Astrocyte (in vitro differentiated cells and primary cell): Measurements from ENCODE around the gene CDK8. TPM values are rescaled to one million over a fixed set of nuclear protein-coding genes. Genes with fewer than 3 reads are reported as not detected.

Experiments used
- DNase-seq: peaks from one replicate; pipeline ENCODE4 v3.0.0-alpha.2; 2010; ENCODE audit warnings: low read depth
- FAIRE-seq: peaks from 2 replicates; lab custom pipeline; 2011; peaks lifted over from hg19 to GRCh38; lab: Jason Lieb, UNC
- H2AFZ ChIP-seq: 2 replicates; pipeline ENCODE4 v1.6.0; 2012; ENCODE audit warnings: low read depth, low read length, inconsistent platforms
- H3K27ac ChIP-seq: 2 replicates; pipeline ENCODE4 v1.5.1; 2011; ENCODE audit warnings: low read depth, low read length, inconsistent platforms
- H3K27me3 ChIP-seq: 2 replicates; pipeline ENCODE4 v1.6.0; 2011; ENCODE audit warnings: low read length, inconsistent platforms; ENCODE audit not compliant: insufficient read depth
- H3K36me3 ChIP-seq: 2 replicates; pipeline ENCODE4 v1.5.1; 2011; ENCODE audit warnings: low read length, inconsistent platforms; ENCODE audit not compliant: insufficient read depth
- H3K4me1 ChIP-seq: 2 replicates; pipeline ENCODE4 v1.5.1; 2011; ENCODE audit warnings: low read length, inconsistent platforms; ENCODE audit not compliant: insufficient read depth
- H3K4me2 ChIP-seq: 2 replicates; pipeline ENCODE4 v1.6.0; 2012; ENCODE audit warnings: low read length, inconsistent platforms
- H3K4me3 ChIP-seq: 2 replicates; pipeline ENCODE4 v1.5.1; 2011; ENCODE audit warnings: low read depth, mild to moderate bottlenecking, low read length, inconsistent platforms; ENCODE audit not compliant: insufficient read depth
- H3K79me2 ChIP-seq: 2 replicates; pipeline ENCODE4 v1.6.0; 2012; ENCODE audit warnings: mild to moderate bottlenecking, low read length, inconsistent platforms; ENCODE audit not compliant: insufficient read depth
- H3K9ac ChIP-seq: 2 replicates; pipeline ENCODE4 v1.6.0; 2012; ENCODE audit warnings: mild to moderate bottlenecking, low read length, inconsistent platforms
- H3K9me3 ChIP-seq: 2 replicates; pipeline ENCODE4 v1.5.1; 2012; ENCODE audit warnings: low read depth, mild to moderate bottlenecking, low read length, inconsistent platforms; ENCODE audit not compliant: insufficient read depth
- H4K20me1 ChIP-seq: 2 replicates; pipeline ENCODE4 v1.6.0; 2012; ENCODE audit warnings: low read length, inconsistent platforms; ENCODE audit not compliant: insufficient read depth
- H3K27ac Mint-ChIP-seq: one replicate; pipeline ENCODE4 v1.8.0; 2021; ENCODE audit warnings: mild to moderate bottlenecking, mixed read lengths; ENCODE audit not compliant: unreplicated experiment
- H3K27me3 Mint-ChIP-seq: one replicate; pipeline ENCODE4 v1.8.0; 2021; ENCODE audit warnings: low read depth, mixed read lengths; ENCODE audit not compliant: unreplicated experiment
- H3K36me3 Mint-ChIP-seq: one replicate; pipeline ENCODE4 v1.8.0; 2021; ENCODE audit warnings: low read depth, mixed read lengths; ENCODE audit not compliant: unreplicated experiment
- H3K4me1 Mint-ChIP-seq: one replicate; pipeline ENCODE4 v1.8.0; 2021; ENCODE audit warnings: low read depth, mixed read lengths; ENCODE audit not compliant: unreplicated experiment
- H3K4me3 Mint-ChIP-seq: one replicate; pipeline ENCODE4 v1.8.0; 2021; ENCODE audit warnings: mild to moderate bottlenecking, moderate library complexity, mixed read lengths; ENCODE audit not compliant: unreplicated experiment
- H3K9me3 Mint-ChIP-seq: one replicate; pipeline ENCODE4 v1.8.0; 2021; ENCODE audit warnings: mild to moderate bottlenecking, mixed read lengths; ENCODE audit not compliant: unreplicated experiment
- CTCF ChIP-seq: IDR thresholded peaks from 2 replicates; pipeline ENCODE4 v1.5.1; 2011; ENCODE audit warnings: low read depth, mild to moderate bottlenecking, inconsistent platforms, low read length, moderate library complexity; ENCODE audit not compliant: insufficient read depth
- EZH2 ChIP-seq: IDR thresholded peaks from 2 replicates; pipeline ENCODE4 v1.6.1; 2012; ENCODE audit warnings: mild to moderate bottlenecking, low read length, inconsistent platforms; ENCODE audit not compliant: insufficient read depth
- total RNA-seq: library from RNA; stranded (reverse); gene quantifications from 2 replicates; pipeline ENCODE4 v1.2.1, GENCODE V29; 2021

The CDK8 gene
- total RNA-seq, 1 donor from 2014 or later = 32.4 TPM

GRCh38 chr13:26227166-26227971 lies 26.6 kb upstream of the CDK8 start:
- H3K27me3 ChIP-seq = peaks cover 2% of the 10 kb centered on the region
- no peaks in the 10 kb centered on the region for H3K36me3 ChIP-seq
- no peak for FAIRE-seq
- no peak overlapping the region for H3K9ac ChIP-seq
- peaks cover 8% of the 10 kb centered on the region for H3K4me1 Mint-ChIP-seq
- no peaks in the 10 kb centered on the region for H3K79me2 ChIP-seq
- peaks cover 5% of the 10 kb centered on the region for H3K27me3 Mint-ChIP-seq
- no peak overlapping the region for H2AFZ ChIP-seq
- H3K27ac ChIP-seq = no peak overlapping the region
- H3K4me3 Mint-ChIP-seq = no peak overlapping the region
- no peaks in the 10 kb centered on the region for H3K9me3 Mint-ChIP-seq
- no peaks in the 10 kb centered on the region for H3K9me3 ChIP-seq
- H3K4me2 ChIP-seq = no peak overlapping the region
- DNase-seq = no peak
- no peak for TF ChIP-seq CTCF
- no peak for TF ChIP-seq EZH2
- no peak overlapping the region for H3K27ac Mint-ChIP-seq
- no peaks in the 10 kb centered on the region for H3K4me1 ChIP-seq
- H4K20me1 ChIP-seq = no peaks in the 10 kb centered on the region
- H3K36me3 Mint-ChIP-seq = peaks cover 2% of the 10 kb centered on the region
- H3K4me3 ChIP-seq = no peak overlapping the region

- FAIRE-seq (no peak), DNase-seq (no peak)
- Histone ChIP-seq H3K36me3 (no peaks in the 10 kb centered on the region), H3K9me3 (no peaks in the 10 kb centered on the region), H3K4me3 (no peak overlapping the region), H3K4me1 (no peaks in the 10 kb centered on the region), H3K9ac (no peak overlapping the region), H2AFZ (no peak overlapping the region), H3K27ac (no peak overlapping the region), H3K79me2 (no peaks in the 10 kb centered on the region), H3K27me3 (peaks cover 2% of the 10 kb centered on the region), H4K20me1 (no peaks in the 10 kb centered on the region), H3K4me2 (no peak overlapping the region)
- H3K27me3 Mint-ChIP-seq = peaks cover 5% of the 10 kb centered on the region
- H3K36me3 Mint-ChIP-seq = peaks cover 2% of the 10 kb centered on the region
- no peak overlapping the region for H3K27ac Mint-ChIP-seq
- H3K4me1 Mint-ChIP-seq = peaks cover 3% of the 10 kb centered on the region
- H3K9me3 Mint-ChIP-seq = no peaks in the 10 kb centered on the region
- no peak for TF ChIP-seq CTCF
- no peak for TF ChIP-seq EZH2
- no peak overlapping the region for H3K4me3 Mint-ChIP-seq
These were observed 25.8 kb upstream of the CDK8 start for GRCh38 chr13:26228096-26228495.

- Histone ChIP-seq H2AFZ (no peak overlapping the region), H3K79me2 (no peaks in the 10 kb centered on the region), H3K9ac (no peak overlapping the region), H3K4me1 (no peaks in the 10 kb centered on the region), H3K27me3 (peaks cover 2% of the 10 kb centered on the region), H4K20me1 (no peaks in the 10 kb centered on the region), H3K27ac (no peak overlapping the region), H3K9me3 (no peaks in the 10 kb centered on the region), H3K4me2 (no peak overlapping the region), H3K36me3 (no peaks in the 10 kb centered on the region), H3K4me3 (no peak overlapping the region)
- DNase-seq = no peak
- FAIRE-seq = no peak
- peaks cover 5% of the 10 kb centered on the region for H3K27me3 Mint-ChIP-seq
- no peaks in the 10 kb centered on the region for H3K4me1 Mint-ChIP-seq
- no peaks in the 10 kb centered on the region for H3K9me3 Mint-ChIP-seq
- no peak overlapping the region for H3K27ac Mint-ChIP-seq
- H3K36me3 Mint-ChIP-seq = peaks cover 2% of the 10 kb centered on the region
- no peak overlapping the region for H3K4me3 Mint-ChIP-seq
- TF ChIP-seq CTCF = no peak
- no peak for TF ChIP-seq EZH2
These were observed 24.8 kb upstream of the CDK8 start for GRCh38 chr13:26229080-26229615.
